ENCODE measurements around the gene PELI1. TPM values are rescaled to one million over a fixed set of nuclear protein-coding genes. Genes with fewer than 3 reads are reported as not detected.

The PELI1 gene
- total RNA-seq, 1 experiment from 2014 or later: 61.0 TPM

DNA sequence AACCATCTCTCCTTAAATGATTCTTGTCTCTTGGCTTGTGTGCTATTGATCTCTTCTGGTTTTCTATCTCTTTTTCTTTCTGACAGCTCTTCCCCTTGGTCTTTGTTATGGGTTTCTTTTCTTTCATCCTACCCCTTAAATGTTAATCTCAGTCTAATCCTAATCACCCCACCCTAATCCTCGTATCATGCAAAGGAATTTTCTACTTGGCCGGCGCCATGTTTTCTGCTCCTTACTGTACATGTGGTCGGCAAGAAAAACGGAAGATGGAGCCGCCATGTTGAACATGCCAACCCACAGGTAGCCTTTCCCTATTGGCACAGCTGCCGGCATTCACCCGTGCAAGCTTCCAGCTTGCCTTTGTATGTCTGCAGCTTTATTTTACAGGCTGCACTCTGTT, 63.2 kb downstream of the PELI1 start:
- Histone ChIP-seq H3K79me2 (ENCODE audit: insufficient read depth, low read length) (no peaks in the 10 kb centered on the region), H3K79me1 (ENCODE audit: insufficient read depth, low read depth, low read length, poor library complexity, severe bottlenecking) (no peaks in the 10 kb centered on the region), H2AFZ (ENCODE audit: low read length) (no peak overlapping the region), H3K9ac (ENCODE audit: extremely low read depth, insufficient read length, low read length) (no peak overlapping the region), H3K23me2 (ENCODE audit: insufficient read length, low read depth, low read length, poor library complexity, severe bottlenecking) (no peaks in the 10 kb centered on the region), H4K8ac (replicated peaks; ENCODE audit: insufficient read length, low read depth, low read length) (no peak overlapping the region), H2BK20ac (ENCODE audit: low read depth, low read length, poor library complexity, severe bottlenecking) (no peak overlapping the region), H3K27ac (ENCODE audit: insufficient read length, low read depth, low read length) (no peak overlapping the region), H2AK5ac (ENCODE audit: insufficient read length, low read length) (no peak overlapping the region), H4K91ac (ENCODE audit: insufficient read length, low read depth, low read length) (no peak overlapping the region), H3K23ac (ENCODE audit: insufficient read length, low read depth, low read length) (no peak overlapping the region), H3K56ac (ENCODE audit: insufficient read length, low read depth, low read length) (no peak overlapping the region), H2BK15ac (ENCODE audit: low read depth, low read length) (no peak overlapping the region), H3T11ph (ENCODE audit: low read length) (no peak overlapping the region), H2BK120ac (ENCODE audit: low read depth, low read length, poor library complexity, severe bottlenecking) (no peak overlapping the region), H3K18ac (ENCODE audit: insufficient read length, low read depth, low read length) (no peak overlapping the region), H3K4ac (ENCODE audit: low read depth, low read length) (no peak overlapping the region), H3K27me3 (ENCODE audit: insufficient read depth, low read length) (no peaks in the 10 kb centered on the region), H3K4me1 (ENCODE audit: insufficient read depth, low read length) (no peaks in the 10 kb centered on the region), H2BK5ac (ENCODE audit: insufficient read length, low read length) (no peak overlapping the region), H3K9me3 (ENCODE audit: control insufficient read depth, low read depth, low read length) (no peaks in the 10 kb centered on the region), H3K4me2 (ENCODE audit: insufficient read depth, insufficient read length, low read length) (no peak overlapping the region), H4K20me1 (ENCODE audit: control insufficient read depth, insufficient read depth, insufficient read length) (no peaks in the 10 kb centered on the region), H4K5ac (ENCODE audit: insufficient read length, low read depth, low read length) (no peak overlapping the region), H3K14ac (ENCODE audit: insufficient read depth, low read length) (no peak overlapping the region), H2BK12ac (ENCODE audit: insufficient read length, low read depth, low read length) (no peak overlapping the region)
- H3K36me3 Mint-ChIP-seq (ENCODE audit: insufficient read depth in 1 of 3, low read depth in 3 of 3): peaks cover 0 to 3% (median 0%) of the 10 kb centered on the region in 3 experiments; a peak in 1 of 7 replicates
- H3K4me3 Mint-ChIP-seq: no peak overlapping the region
- H3K4me1 Mint-ChIP-seq: peaks cover 22 to 23% of the 10 kb centered on the region in 2 experiments
- TF ChIP-seq, protein P1, sequence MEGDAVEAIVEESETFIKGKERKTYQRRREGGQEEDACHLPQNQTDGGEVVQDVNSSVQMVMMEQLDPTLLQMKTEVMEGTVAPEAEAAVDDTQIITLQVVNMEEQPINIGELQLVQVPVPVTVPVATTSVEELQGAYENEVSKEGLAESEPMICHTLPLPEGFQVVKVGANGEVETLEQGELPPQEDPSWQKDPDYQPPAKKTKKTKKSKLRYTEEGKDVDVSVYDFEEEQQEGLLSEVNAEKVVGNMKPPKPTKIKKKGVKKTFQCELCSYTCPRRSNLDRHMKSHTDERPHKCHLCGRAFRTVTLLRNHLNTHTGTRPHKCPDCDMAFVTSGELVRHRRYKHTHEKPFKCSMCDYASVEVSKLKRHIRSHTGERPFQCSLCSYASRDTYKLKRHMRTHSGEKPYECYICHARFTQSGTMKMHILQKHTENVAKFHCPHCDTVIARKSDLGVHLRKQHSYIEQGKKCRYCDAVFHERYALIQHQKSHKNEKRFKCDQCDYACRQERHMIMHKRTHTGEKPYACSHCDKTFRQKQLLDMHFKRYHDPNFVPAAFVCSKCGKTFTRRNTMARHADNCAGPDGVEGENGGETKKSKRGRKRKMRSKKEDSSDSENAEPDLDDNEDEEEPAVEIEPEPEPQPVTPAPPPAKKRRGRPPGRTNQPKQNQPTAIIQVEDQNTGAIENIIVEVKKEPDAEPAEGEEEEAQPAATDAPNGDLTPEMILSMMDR (conservative IDR thresholded peaks at IDR 0.05): no peak
- H3K9me3 Mint-ChIP-seq: peaks cover 0 to 2% of the 10 kb centered on the region in 2 experiments; a peak in 3 of 5 replicates
- DNase-seq: no peak
- peak overlapping the region in 1 of 3 experiments; percentile 6; a peak in 1 of 7 replicates for H3K27ac Mint-ChIP-seq
- peaks cover 2% of the 10 kb centered on the region; the same call in 1 of the 2 replicates for H3K27me3 Mint-ChIP-seq (ENCODE audit: low read depth)
- WGBS (ENCODE audit: extremely low coverage, insufficient read length, low lambda C conversion rate): no CpG with 5 or more reads among the region's 8 CpGs

Measured in H9 (cell line).